HG03439 (cell line): ENCODE results near the gene CDC42BPB.

ENCODE experiments used
- ATAC-seq: cut with Tn5 transposase; IDR thresholded peaks from one replicate; pipeline ENCODE4 v1.9.1; 2021; ENCODE audit warnings: mild to moderate bottlenecking, moderate library complexity; ENCODE audit not compliant: unreplicated experiment

Gene CDC42BPB

DNA sequence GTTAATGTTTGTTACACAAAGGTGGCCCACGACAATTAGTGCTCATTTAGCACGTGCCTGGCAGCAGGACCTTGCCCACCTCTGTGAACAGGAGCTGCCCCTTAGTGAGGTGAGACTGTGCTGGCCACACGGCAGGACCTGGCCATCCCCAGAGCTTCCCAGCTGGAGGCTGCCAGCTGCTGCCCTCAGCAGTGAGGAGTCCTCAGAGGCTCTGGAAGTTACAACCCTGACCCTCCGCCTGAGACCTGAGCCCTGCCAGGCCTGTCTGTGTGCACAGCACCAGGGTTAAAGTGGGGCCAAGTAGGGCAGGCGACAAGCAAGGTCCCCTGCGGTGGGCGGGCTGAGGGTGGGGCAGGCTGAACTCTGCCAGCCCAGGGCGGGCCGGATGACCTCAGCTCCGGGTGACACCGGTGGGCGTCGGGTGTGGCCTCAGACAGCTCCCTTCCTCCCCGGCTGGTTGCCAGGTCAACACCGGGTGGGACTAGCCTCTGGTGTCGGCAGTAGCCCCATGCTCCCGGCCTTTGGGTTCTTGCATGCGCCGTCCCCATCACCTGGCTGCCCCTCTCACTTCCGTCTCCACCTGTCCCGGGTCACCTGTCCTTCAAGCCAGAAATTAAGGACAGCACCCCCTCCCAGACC lies 17.5 kb upstream of the CDC42BPB start:
- no peak for ATAC-seq

DNA sequence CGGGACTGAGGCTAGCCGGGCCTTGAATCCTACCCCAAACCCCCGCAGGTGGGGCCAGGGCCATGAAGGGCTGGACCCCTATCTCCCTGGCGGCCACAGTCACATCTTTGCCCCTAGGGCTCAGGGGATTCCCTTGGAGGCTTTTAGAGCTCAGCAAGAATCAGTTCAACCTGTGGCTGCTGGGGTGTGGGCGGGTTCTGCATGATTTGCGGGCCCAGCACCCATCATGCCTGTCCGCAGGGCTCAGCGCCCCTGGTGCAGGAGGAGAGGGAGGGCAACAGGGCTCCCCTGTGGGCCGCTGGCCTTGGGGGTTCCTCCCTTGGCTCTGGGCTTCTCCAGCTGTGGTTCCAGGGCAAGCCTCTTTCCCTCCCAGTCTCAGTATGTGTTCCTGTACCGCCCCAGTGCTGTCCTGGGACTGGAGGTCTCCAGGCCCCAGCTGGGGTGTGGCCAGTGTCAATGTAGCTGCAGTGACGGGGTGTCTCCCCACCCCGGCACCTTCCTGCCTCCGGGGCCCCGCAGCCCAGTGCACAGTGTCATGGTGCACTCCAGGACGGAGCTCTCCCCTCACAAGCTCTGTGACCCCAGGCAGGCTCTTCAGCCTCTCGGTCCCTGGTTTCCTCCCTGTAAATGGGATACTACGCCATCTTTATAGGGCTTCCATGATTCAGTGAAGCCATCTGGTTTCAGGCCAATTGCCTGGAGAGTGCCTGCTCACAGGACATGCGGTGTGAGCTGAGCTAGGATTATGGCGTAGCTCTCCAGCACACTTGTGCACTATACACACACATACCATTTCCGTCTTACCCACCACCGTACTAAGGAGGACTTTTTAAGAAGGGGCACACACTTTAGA lies 16.8 kb upstream of the CDC42BPB start:
- no peak for ATAC-seq

DNA sequence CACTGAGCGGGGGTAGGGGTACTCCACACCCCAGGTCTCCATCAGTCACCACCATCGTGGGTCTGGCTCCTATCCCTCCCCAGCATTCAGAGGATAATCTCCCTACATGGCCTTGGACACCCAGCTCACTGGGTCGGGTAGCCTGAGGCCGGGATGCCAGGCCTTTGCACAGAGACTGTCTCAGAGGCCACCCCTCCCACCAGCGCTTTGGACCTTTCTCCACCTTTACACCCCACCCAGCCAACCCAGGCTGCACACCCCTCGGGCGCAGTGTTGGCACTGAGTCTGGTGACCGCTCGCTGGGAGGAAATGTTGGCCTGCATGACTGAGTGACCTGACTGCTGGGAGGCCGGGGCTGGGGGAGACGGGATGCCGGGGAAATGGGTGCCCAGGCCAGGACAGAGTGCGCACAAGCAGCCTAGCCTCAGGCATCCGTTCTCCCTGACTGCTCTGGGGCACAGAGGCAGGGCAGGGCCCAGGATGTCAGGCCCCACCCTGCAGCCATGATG lies 16.1 kb upstream of the CDC42BPB start:
- ATAC-seq: no peak

DNA sequence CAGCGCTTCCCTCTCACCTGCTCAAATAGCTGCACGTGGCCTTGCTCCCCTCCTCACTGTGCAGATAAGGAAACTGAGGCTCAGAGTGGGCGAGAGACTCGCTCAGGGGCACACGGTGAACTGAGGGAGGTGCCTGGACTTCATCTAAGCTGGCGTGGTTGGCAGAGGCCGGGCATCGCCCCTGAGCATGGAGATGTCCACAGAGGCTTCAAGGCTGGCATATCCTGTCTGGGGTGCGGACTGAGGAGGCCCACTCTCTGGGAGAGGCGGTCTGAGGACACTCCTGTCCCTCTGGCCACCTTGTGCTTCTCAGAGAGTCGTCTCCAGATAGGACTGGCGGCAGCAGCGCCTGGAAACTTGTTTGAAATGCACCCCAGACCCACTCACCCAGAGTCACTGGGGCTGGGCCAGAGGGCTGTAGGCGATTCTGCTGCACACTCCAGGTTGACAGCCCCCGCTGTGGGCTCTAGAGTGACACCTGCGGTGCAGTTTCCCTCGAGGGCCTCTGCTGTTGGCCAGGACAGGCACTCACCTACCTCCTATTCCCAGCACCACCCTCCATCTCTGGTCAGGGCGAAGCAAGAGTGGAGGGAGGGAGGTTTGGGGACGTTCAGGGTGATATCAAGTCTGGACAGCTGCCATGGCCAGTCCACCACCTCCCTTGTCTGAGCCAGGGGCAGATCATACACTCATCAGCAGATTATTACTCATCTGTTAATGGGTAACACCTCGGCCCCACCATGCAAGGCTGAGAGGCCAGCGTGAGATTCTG lies 15.4 kb upstream of the CDC42BPB start:
- ATAC-seq: no peak

DNA sequence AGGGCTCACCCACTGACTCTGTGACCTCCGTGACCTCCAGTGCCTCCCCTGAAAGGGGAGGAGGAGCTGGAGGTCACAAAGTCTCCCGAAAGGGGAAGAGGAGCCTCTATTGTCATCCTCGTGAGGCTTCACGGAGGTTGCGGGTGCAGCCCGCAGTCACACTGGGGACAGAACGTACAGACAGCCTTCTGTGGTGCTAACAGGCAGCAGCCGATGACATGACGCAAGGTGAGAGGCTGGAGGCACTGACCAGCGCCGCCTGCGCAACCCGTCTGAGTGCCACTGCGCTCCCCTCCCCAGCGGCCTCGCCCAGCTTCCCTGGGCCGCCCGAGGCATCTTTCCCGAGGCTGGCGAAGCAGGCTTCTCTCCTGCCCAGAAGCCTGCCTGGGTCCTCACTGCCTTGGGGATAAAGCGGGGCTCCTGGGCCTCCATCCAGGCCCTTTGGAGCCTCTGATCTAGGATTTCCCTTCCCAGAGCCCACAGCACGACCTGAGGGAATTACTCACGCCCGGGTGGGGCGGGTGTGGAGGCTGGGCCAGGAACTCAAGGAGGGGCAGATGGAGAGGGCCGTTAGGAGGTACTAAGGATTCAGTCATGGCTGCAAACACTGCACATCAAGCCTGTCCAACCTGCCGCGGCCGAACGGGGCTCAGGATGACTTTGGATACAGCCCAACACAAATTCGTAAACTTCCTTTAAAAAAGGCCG lies 14.3 kb upstream of the CDC42BPB start:
- ATAC-seq: no peak

DNA sequence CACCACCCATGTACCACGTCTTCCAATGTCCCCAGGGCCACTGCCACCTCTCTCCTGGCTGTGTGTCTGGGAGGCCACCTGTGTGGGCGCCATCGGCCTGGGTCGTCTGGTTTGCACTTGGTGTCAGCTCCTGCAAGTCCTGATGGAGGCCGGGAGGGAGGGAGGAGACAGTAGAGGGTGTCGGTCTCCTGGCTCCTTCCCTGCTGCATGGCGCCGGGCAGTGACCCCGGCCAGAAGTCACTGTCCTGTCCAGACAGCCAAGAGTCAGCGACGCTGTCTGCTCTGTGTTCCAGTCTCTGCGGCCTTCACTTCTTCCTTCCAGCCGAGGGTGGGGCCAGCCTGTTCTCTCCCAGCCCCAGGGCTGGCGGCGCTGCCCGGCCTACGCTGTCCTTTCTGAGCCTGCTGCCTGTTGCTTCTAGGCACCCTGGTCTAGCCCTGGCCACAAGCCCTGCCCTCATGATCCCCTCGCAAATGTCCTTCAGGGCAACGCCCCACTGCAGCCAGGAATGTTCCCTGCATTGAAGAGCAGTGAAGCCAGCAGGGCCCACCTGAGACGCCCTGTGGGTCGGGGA lies 13.7 kb upstream of the CDC42BPB start:
- ATAC-seq: no peak

DNA sequence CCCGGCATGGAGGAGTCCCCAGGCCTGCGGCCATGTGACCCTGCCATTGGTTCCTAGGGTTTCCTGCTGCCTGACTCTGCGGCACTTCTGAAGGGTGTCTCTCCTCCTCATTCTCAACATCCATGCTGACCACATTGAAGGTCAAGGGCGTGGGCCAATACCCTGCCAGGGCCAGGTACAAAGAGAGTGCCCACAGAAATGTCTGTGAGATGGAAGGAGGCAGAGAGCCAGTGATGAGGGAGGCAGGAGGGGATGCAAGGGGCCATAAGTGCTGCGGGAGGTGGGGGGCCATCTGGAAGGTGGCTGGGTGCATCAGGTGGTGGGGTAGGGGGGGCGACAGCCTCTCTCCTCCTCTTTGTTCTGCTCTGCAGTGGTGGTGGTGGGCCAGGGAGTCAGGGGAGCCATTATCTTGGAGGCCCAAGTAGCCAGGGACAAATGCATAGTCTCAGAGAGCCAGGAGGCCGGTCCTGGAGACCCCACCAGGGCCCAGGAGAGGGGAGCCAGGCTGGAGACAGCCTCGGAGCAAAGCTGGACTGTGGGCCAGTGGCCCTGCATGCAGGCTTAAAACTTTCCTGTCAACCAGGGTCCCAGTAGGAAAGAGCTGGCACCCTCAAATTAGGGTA lies 13.0 kb upstream of the CDC42BPB start:
- ATAC-seq: no peak

DNA sequence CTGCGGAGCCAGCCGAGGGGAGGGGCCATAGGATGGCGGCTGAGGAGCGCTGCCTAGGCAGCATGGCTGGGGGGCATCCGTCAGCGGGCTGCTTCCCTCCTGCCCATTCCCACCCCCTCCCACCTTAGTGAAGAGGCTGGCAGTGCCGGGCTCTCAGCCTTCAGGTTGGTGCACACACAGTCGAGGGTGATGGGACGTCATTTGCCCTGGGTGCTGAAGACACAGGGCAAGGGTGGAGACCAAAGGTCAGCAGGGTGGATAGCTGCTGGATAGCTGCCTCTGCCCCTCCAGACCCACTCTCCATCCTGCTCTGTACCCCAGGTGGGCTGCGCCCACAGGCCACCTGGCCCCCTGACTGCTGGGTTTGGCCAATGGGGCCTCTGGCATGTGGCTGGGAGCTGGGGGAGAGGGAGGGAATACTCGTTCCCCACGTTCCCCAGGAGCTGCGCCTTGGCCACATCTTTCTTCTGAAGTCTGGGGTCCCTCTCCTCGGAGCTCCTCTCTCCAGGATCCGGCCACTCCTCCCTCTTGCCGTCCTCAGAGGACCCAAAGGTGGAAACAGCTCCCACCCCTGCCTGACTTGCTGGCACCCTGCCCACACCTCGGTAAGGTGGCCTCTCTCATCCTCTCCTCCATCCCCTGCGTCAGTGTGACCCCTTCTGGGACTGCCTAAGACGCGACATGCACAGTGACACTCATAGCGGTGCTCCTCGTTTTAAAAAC lies 11.2 kb upstream of the CDC42BPB start:
- no peak for ATAC-seq

DNA sequence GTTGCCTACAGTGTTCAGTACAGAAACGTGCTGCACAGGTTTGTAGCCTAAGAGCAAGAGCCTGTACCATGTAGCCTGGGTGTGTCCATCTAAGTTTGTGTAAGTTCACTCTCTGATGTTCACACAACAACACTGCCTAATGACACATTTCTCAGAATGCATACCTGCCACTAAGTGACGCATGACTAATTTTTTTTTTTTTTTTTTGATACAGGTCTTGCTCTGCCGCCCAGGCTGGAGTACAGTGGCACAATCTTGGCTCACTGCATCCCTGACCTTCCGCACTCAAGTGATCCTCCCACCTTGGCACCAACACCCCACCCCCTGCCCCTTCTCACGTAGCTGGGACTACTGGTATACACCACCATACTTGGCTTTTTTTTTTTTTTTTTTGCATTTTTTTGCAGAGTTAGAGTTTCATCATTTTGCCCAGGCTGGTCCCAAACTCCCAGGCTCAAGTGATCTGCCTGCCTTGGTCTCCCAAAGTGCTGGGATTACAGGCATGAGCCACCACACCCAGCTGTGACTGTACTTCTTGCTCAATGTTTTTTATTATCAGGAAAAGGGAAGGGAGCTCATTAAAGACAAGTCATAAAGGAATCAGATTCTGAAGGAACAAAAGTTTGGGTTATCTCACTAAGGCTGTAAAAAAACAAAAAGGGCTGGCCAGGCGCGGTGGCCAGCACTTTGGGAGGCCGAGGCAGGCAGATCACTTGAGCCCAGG lies 10.0 kb upstream of the CDC42BPB start:
- no peak for ATAC-seq

DNA sequence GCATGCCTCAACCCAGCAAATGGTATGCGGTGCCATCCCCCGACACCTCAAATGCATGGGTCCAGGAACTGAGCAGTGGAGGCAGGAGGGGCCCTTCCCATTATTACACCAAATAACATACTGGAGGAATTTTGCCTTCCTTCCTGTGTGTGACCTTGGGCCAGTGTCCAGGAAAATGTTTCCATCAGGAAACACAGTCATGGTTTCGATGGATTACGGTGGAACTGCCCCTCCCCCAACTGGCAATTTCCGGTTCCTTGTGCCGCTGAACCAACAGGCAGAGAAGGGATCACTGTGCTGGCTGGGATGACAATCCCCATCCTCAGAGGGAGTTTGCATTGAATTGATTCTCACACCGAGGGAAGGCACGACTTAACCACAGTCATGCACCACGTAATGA lies 9.1 kb upstream of the CDC42BPB start:
- ATAC-seq: no peak

DNA sequence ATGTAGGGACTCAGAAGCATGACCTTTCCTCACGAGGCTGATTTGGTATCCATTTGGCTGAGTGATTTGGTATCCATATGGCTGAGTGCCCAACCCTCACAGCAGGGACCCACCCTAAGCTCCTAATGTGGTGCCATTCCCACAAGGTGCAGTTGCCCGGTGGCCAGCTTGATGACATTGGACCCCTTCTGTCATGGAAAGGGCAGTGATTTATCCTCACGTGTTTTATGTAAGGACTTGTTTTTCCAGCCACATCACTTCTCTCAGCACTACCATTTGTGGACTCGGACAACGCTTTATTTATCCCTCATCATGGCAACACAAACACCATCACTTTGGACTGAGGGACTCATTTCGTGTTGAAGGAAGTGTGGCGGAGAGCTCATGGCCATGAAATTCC lies 8.5 kb upstream of the CDC42BPB start:
- ATAC-seq: no peak

DNA sequence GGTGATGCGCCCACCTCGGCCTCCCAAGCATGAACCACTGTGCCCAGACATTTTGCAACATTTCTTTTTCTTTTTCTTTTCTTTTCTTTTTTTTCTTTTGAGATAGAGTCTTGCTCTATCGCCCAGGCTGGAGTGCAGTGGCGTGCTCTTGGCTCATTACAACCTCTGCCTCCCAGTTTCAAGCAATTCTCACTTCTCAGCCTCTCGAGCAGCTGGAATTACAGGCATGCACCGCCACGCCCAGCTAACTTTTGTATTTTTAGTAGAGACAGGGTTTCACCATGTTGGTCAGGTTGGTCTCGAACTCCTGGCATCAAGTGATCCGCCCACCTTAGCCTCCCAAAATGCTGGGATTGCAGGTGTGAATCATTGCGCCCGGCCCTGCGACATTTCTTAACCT lies 7.6 kb upstream of the CDC42BPB start:
- no peak for ATAC-seq

DNA sequence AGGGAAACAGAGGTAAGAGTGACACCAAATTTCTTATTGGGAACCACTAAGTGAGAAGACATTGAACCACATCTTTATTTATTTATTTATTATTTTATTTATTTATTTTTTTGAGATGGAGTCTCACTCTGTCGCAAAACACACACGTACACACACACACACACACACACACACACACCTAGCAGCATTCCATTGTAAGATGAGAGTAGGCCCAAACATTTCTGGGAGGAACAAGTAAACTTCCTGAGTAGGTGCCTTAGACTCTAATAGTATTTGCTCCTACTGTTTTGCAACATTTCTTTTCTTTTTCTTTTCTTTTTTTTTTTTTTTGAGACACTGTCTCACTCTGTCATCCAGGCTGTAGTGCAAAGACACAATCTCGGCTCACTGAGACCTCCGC lies 7.1 kb upstream of the CDC42BPB start:
- ATAC-seq: no peak

DNA sequence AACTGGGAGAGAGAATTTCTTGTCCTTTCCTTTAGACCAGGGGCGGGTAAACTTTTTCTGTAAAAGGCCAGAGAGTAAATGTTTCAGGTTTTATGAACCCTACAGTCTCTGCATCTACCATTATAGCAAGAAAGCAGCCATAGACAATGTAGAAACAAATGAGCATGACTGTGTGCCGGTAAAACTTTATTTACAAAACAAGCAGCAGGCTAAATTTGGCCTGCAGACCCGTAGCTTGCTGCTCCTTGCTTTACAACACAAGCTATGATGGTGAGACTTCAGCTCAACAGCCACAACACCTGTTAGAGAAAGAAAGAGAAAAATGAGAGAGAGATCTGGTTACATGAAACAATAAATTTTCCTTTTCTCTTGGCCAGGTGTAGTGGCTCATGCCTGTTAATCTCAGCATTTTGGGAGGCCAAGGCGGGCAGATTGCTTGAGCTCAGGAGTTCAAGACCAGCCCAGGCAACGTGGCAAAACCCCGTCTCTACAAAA lies 4.2 kb upstream of the CDC42BPB start:
- ATAC-seq: no peak

DNA sequence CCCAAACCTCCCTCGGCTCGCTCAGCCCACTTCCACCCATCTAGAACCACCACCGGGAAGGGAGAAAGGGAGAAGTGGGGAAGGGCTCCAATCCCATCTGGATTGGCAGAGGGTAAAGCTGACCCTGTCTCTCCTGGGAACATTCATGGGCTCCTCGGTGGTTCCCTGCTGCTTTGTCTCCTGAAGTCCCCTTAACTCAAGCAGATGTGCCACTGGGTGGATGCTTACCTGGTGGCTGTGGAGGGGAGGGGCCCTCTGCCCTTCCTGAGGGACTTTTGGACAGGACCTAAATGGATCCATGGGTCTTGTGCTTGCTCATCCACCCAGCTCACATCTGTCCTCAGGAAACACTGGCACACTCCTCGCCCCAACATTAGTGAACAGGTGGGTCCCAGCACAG lies 2.2 kb upstream of the CDC42BPB start:
- no peak for ATAC-seq

DNA sequence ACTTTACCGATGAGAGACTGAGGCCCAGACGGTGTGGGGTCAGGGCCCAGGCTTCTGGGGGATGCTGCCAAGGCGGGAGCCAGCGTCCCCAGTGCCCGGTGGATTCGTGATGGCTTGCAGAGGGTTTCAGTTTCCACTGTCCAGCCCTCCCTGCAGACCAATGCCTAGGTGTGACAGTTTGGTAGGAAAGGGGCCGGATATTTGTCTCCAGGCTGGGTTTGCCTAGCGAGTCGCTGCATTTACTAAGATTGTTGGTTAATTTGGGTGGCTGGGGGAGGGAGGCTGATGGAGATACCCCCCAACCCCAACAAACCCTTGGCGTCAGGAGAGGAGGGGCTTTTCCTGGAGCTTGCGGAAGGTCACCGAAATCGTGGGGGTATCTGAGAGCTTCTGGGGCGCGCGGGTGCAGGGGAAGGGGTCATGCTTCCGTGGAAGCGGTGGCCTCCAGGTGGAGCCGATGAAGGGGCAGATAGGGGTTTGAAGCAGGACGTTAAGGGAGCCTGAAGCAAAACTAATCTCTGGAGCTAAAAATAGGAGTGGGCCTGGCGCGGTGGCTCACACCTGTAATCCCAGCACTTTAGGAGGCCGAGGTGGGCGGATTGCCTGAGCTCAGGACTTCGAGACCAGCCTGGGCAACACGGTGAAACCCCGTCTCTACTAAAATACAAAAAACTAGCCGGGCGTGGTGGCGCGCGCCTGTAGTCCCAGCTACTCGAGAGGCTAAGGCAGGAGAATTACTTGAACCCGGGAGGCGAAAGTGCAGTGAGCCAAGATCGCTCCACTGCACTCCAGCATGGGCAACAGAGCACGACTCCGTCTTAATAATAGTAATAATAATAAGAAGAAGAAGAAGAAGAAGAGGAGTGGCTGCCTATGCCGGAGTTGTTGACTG lies 1.1 kb upstream of the CDC42BPB start:
- no peak for ATAC-seq

DNA sequence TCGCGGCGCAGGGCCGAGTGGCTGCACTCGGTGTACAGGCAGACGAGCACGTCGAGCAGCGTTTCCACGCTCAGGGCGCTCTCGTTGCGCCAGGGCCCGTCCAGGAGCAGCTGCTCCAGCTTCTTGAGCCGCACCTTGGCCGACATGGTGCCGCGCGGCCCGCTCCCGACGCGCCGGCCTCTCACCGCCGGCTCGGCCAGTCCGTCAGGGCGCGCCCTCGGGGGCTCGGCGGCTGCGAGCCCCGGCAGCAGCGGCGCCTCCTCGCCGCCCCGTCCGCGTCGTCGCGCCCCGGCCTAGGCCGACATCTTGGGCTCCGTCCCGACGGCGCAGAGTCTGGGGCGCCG lies 349 bp downstream of the CDC42BPB start:
- ATAC-seq: no peak
